HG02870 (cell line): ENCODE results near the gene CES3.

ENCODE experiments used
- ATAC-seq: cut with Tn5 transposase; IDR thresholded peaks from one replicate; pipeline ENCODE4 v1.9.1; 2021; ENCODE audit warnings: mild to moderate bottlenecking, moderate library complexity; ENCODE audit not compliant: unreplicated experiment

The CES3 gene

DNA sequence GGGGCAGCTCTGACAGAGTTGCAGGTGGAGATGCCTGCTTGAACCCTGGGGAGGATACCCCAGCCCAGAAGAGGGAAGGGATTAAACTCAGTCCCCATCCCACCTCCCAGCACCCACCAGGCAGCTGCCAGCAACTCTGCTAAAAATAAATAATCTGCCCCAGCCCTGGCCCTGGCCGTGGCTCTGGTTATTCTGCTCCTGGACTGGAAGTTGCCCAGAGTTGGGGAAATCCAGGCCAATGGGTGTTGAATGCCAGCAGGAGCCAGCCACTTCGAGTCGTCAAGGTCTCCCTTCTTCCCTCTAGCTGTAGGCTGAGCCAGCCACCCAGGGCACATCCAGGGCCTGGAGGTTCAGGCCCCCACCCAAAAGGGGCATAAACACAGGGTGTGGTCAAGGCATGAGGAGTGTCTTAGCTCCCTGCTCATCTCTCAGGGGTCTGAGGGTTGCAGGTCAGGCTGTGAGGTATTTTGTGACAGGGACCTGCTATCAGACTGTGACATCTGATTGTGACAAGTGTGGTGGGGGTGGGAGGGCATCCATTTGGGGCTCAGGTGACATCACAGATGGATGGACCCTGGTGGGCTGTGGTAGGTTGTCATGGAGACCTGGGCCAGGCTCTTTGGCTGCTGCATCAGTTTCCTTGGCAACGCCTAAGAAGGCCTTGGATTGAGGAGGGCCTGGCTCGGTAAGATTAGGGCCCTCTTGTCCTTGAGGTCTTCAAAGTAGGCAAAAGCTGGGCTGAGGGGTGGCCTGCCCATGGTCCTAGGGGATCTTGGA, 34.7 kb upstream of the CES3 start:
- ATAC-seq: no peak

DNA sequence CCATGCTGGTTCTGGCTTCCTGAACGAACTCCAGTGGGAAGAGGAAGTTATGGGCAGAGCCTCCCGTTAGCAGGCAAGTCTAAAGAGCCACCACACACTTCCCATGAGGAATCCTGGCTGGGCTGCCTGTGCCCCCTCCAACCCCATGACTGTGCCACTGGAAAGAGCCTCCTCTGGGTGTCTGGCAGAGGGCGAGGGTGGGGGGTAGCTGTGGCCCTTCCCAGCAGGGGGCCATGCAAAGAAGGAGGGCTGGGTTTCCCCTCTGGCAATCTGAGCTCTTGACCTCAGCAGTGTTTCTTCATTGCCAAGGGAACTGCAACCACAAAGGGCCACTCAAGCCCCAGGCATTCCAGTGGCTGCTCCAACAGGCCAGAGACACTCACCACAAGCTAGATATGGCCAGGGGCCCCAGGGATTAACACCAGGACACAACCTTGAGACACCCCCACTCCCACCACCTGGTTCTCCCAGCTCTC, 34.1 kb upstream of the CES3 start:
- no peak for ATAC-seq

DNA sequence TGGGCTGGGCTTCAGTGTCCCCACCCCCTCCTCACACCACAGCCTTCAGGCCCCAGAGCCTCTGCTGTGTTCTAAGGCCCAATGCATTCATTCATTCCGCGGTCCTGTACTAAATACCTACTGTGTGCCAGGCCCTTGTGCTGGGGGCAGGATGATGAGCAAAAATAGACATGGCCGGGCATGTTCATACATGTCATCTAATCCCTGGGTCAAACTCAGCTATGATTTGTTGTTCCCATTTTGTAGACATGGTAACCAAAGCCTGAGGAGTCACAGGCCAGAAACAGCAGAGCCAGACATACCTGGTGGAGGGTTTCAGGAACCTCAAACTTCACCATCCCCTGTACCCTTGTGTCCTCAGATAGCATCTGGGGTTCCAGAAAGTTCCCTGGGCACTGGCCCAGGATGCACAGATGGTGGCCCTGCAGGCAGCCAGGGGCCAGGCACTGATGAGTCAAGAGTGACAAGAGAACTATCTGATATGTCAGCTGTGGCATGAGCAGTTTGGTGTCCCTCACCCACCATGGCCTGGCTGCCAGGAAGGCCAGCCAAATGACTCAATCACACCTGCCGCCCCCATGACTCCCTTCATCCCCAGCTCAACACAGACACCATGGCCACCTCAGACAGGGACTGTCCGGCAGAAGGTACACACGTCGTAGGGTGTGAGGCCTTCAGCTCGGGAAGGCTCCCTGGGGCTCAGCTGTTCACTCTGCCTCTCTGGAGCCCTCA, 33.0 kb upstream of the CES3 start:
- ATAC-seq: no peak

DNA sequence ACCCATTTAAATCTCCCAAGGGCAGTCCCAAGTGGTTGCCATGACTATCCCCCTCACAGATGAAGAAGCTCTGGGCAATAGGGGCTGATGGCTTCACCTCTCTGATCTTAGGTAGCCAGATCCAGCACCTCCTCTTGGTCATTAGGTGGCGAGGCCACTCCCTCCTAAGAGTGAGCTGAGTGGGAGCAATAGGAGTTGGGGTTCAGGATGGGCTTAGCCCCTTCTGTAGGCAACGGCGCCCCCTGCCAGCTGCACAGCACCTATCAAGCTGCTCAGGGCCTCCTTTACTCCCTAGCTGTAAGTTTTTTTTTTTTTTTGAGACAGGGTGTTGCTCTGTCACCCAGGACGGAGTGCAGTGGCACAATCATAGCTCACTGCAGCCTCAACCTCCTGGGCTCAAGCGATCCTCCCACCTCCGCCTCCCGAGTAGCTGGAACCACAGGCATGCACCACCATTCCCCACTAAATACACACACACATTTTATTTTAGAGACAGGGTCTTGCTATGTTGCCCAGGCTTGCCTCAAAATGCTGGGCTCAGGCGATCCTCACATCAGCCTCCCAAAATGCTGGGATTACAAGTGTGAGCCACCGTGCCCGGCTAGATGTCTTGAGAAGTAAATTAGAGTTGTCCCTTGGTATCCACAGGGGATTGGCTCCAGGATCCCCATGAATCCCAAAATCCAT, 32.2 kb upstream of the CES3 start:
- ATAC-seq: no peak

DNA sequence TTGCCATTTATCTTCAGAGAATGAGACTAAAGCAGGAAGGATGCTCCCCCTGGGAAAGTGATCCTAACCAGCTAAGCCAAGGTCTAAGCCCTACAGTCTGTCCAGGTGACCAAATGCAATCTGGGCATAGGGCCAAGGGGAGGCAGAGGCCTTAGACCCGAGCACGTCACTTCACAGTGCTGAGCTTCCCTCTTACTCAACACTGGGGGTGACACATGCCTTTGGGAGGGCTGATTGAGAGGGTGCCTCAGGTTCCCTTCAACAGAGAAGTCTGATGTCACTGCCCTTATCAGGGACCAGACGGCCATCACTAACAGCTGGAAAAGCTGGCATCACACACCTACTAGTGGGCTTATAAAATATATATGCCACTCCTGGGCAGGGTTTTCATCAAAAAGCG, 30.9 kb upstream of the CES3 start:
- no peak for ATAC-seq

DNA sequence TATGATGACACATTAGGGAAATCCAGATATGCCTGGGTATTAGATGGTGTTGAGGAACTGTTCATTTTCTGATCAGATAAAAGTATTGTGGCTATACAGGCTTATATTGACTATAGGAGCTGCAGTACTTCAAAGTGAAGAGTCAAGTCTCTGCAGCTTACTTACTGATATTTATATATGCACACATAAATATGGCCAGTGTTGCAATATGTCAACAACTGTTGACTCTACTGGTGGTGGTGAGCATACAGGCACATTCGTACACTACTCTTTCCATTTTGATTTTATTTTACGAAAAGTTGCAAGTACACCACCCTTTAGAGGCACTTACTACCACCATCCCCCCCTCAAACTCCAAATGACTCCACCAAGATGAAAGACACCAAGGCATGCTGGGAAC, 29.4 kb upstream of the CES3 start:
- ATAC-seq: no peak

DNA sequence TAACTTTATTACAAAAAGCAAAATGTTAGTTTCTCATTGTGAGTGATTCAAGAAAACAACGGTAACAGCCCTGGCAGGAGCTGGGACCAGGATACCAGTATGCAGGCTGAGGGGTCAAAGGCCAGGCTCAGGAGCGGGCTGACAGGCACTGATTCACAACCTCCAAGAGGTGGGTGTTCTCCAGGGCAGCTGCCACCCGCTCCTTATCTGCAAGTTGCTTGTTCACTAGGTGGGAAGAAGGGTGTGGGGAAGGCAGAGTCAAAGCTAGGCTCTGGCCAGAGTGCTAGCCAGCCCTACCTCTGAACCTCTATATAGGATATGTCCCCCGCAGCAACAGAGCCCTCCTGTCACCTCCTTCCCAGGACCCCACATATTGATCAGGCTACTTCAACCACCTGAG, 29.0 kb upstream of the CES3 start:
- ATAC-seq: no peak

DNA sequence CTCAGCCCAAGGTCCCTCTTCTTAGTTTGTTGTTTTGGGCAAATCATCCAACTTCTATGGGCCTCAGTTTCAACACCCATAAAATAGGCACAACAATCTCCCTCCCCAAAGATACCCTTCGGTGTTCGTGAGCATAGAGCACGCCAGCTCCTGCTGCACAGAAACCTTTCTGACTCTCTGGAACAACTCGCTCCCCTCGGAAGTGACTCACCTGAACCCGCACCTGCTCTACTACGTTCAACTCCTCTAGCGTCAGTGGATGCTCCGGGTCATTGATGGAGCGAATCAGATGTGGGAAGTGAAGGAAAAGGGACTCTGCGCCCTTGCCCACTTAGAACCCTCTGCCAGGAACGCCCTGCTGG, 27.3 kb upstream of the CES3 start:
- ATAC-seq: peak; percentile 14

DNA sequence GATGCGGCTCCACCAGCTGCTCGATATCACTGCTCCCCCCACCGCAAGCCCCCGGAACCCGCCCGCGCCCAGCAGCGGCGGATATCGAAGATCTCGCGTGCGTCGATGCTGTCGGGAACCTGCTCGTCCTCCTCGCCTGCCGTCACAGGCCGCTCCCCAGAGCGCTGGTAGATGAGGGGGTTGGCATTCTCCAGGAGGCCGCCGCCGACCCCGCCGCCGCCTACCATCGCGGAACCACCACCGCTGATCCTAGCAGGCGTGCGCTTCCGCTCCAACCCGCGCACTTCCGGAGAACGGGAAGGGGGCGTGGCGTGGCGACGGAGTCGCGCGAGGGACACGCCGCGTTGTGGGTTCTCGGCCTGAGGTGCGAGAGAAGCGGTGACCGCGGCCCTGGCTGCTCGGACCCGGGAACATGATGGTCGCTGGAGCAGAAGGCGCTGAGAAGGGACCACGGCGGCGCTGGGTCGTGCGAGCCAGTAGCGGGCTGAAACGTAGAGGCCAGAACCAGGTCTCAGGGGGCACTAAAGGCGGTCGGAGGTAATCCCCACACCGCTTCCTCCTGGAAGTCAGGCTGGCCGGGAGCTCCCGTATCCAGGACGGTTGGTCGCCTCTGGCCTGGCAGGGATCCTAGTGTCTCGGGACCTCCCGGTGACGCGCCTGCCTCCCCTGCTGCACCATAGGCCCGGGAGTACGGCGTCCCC, 26.8 kb upstream of the CES3 start, which contains the start of gene CIAO2B:
TSS of gene CIAO2B (minus strand) at position 265 of the 701 bp plus-strand sequence. CDS start at position 227, 38 bp downstream.
- peak; percentile 64 for ATAC-seq

DNA sequence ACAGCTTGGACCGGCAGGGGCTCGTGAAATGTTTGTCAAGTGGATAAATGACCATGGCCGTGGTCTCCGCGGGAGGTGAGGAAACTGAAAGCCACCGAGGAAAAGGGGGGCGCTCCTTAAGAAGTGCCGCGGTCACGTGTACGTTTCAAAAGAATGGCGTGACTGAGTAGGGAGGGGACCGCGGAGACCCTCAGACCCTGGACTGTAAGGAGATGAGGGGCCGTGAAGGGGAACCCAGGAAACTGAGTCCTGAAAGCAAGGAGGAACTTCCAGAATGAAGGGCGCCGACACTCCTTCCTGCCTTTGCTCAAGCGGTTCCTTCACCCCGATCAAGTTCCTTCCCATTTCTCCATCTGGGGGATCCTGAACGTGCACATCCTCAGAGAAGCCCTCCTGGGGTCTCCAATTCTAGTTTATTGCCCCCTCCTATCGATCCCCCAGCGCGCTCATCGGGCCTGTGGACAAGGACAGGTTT, 26.2 kb upstream of the CES3 start:
- ATAC-seq: peak; percentile 7

DNA sequence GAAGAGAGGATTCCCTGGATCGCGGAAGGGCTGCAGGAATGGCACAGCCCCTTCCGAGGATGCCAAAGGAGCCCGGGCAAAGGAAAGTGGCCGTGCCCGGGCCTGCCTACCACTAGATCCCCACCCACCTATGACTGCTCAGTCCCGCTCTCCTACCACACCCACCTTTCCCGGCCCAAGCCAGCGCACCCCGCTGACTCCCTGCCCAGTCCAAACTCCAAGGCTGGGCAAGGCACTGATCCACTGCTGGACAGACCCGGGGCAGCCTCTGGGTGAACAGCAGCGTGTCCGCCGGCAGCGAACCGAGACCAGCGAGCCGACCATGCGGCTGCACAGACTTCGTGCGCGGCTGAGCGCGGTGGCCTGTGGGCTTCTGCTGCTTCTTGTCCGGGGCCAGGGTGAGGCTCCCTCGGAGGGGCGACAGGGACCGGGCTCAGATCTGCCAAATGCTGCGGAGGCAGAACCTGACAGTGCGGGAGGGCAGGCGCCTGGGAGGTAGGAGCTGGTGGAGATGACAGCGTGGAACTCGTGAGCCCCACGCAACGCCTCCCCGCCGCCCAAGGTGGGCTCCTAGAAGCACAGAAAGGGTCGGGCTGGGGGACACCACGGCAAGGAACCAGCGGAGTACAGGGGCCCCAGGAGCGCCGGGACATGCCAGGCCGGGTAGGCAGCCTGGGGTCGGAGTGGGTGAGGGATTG, 25.6 kb upstream of the CES3 start, which contains the start of gene CES2:
TSS of gene CES2 (plus strand) at position 203 of the 698 bp plus-strand sequence. CDS start at position 323, 120 bp downstream.
- ATAC-seq: no peak

DNA sequence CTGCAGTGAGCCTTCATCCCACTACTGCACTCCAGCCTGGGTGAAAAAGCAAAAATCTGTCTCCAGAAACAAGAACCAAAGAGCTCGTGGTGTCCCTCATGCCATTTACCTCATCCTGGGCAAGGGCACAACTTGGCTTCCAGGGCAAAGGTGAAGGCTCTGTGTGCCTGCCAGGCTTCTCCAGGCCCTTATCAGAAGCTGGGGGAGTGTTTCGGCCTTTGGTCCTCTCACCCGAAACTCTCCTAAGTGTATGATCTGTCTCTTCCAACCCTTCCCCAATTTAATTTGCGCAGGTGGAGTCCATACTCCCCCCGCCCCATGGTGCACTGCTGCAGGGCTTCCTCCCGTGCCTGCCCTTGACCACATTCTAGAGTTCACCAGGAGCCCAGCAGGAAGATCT, 24.6 kb upstream of the CES3 start:
- no peak for ATAC-seq

DNA sequence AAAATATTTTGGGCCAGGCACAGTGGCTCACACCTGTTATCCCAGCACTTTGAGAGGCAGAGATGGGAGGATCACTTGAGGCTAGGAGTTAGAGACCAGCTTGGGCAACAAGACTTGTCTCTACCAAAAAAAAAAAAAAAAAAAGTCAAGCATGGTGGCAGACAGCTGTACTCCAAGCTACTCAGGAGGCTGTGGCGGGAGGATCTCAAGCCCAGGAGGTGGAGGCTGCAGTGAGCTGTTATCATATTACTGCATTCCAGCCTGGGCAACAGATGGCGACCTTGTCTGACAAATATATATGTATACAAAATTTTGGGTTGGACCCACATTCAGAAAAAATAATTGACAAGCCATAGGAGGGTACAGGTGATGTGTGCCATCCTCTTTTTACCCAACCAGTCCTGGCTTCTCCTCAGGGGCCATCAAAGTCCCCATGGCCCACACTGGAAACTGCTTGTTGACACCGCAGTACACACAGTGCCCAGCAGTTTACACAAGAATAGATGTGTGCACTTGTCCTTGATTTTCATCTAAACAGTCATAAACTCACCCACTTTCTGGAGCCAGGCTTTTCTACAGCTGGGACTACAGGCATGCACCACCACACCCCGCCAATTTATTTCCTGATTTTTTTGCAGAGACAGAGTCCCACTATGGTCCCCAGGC, 24.0 kb upstream of the CES3 start:
- no peak for ATAC-seq

DNA sequence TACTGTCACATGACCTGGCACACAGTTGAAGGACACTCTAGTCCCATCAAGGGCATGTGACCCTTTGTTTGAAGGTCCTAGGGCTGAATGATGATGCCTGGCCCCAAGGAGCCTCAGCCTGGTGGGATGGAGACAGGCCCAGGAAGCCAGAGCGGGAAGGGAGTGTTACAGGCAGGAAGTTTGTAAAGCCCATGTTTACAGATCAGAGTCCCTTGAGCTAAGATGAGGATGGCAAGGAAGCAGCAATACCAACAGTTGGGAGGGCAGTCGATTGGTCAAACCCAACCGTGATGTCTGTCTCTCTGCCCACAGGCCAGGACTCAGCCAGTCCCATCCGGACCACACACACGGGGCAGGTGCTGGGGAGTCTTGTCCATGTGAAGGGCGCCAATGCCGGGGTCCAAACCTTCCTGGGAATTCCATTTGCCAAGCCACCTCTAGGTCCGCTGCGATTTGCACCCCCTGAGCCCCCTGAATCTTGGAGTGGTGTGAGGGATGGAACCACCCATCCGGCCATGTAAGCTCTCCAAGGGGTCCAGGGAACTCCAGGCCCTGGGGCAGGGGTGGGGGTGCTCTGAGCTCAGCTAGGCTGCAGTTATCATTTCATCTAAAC, 23.2 kb upstream of the CES3 start:
- ATAC-seq: no peak

DNA sequence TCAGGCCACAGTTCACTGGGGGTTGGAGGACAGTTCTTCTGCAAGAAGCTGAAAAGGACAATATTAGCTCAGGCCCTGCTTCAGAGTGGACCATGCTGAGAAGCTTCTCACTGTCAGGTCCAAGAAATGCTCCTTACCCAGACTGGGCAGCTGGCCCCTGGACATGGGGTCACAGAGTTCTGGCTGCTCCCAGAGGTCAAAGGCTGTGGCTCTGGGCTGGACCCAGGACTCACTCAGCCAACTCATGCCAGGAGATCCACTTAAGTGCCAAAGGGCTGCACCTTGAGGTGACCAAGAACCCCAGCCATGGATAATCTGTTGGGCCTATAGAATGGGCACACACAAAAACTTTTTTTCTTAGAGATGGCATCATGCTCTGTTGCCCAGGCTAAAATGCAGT, 21.7 kb upstream of the CES3 start:
- ATAC-seq: no peak

DNA sequence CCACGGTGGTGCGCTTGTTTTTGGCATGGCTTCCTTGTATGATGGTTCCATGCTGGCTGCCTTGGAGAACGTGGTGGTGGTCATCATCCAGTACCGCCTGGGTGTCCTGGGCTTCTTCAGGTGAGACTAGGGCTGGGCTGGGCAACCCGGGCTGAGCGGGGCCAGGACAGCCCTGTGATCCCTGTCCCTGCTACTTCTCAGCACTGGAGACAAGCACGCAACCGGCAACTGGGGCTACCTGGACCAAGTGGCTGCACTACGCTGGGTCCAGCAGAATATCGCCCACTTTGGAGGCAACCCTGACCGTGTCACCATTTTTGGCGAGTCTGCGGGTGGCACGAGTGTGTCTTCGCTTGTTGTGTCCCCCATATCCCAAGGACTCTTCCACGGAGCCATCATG, 20.8 kb upstream of the CES3 start:
- ATAC-seq: no peak

DNA sequence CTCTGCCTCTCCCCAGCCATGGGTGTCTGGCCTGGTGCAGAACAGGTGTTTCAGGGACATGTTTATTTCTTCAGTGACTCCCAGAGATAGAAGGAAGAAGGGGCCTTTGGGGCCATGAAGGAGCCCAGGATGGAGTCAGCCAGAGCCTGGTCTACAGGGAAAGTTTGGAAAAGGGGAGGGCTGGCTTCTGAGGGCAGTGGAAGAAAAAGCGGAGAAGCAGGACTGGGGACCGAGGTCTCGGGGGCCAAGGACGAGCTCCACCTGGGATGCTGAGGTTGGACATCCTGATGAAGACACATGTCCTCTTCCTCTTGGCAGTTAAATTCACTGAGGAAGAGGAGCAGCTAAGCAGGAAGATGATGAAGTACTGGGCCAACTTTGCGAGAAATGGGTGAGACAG, 18.1 kb upstream of the CES3 start:
- ATAC-seq: no peak

DNA sequence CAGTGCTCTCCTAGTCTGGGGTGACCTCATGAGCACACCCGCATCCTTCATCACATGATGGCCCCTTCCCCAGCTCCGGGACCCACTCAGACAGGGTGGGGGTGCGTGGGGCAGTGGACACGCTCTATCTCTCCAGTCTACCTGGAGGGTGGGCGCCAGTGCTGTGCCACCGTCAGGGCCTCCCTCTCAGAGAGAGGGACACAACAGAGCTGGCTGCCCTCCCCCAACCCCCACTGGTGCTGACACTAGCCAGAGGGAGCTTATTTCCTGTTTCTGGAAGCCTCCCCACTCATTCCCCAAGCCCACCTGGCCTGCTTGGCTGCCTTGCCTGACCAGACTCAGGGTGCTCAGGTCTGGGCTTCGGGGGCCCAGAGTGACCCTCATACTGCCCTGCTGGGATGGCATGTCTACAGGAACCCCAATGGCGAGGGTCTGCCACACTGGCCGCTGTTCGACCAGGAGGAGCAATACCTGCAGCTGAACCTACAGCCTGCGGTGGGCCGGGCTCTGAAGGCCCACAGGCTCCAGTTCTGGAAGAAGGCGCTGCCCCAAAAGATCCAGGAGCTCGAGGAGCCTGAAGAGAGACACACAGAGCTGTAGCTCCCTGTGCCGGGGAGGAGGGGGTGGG, 17.5 kb upstream of the CES3 start:
- no peak for ATAC-seq

DNA sequence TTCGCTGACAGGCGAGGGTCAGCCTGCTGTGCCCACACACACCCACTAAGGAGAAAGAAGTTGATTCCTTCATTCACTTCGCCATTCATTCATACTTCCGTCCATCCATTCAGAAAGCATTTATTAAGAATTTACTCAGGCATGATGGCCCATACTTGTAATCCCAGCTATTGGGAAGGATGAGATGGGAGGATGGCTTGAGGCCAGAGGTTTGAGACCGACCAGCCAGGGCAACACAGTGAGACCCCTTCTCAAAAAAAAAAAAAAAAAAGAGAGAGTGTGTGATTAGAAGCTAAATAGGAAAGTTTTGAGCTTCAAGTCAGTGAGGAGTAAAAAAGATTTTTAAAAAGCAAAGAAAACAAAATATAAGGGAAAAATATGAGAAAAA, 17.0 kb upstream of the CES3 start:
- no peak for ATAC-seq
